HL-60 (cell line): ENCODE data around the gene FFAR2.
"Not testable (repeated sequence)": the region's sequence is repeated elsewhere in the genome, so short reads cannot be mapped to it uniquely, and the experiment has no call there.

Source experiments
- DNase-seq, 2 experiments: peaks; one replicate each; pipeline ENCODE4 v3.0.0-alpha.2; 2010 to 2020; ENCODE audit warnings: low read depth in 1 of 2, low spot score in 1 of 2
- H3K27ac ChIP-seq: fragments of 250-450 bp; sonication (Bioruptor Pico); replicated peaks from 2 replicates; pipeline ENCODE4 v1.5.1; 2020; ENCODE audit warnings: mild to moderate bottlenecking, moderate library complexity
- H3K27me3 ChIP-seq: fragments of 250-450 bp; sonication (Bioruptor Pico); 2 replicates; pipeline ENCODE4 v1.5.1; 2021; ENCODE audit warnings: mild to moderate bottlenecking, moderate library complexity; ENCODE audit not compliant: insufficient read depth, poor library complexity, severe bottlenecking
- H3K4me3 ChIP-seq: replicated peaks from 2 replicates; pipeline ENCODE4 v1.5.1; 2011; ENCODE audit warnings: mild to moderate bottlenecking, control low read depth, low read length; ENCODE audit not compliant: insufficient read depth
- GABPA ChIP-seq: IDR thresholded peaks from 2 replicates; pipeline ENCODE4 v1.6.1; 2012; ENCODE audit warnings: low read depth
- POLR2AphosphoS5 ChIP-seq: IDR thresholded peaks from 2 replicates; pipeline ENCODE4 v1.6.1; 2012; ENCODE audit warnings: low read depth
- SPI1 ChIP-seq: IDR thresholded peaks from 2 replicates; pipeline ENCODE4 v1.6.1; 2012; ENCODE audit warnings: low read depth, mild to moderate bottlenecking, borderline replicate concordance
- TF ChIP-seq, protein P1 (sequence below): IDR thresholded peaks from 2 replicates; pipeline ENCODE4 v1.6.1; 2012; ENCODE audit warnings: low read depth; ENCODE audit not compliant: insufficient replicate concordance
- TF ChIP-seq, protein P2 (sequence below): IDR thresholded peaks from one replicate; pipeline ENCODE4 v1.5.1; 2011; ENCODE audit warnings: low read length, control low read depth, inconsistent platforms; ENCODE audit not compliant: insufficient read depth

Gene FFAR2

DNA sequence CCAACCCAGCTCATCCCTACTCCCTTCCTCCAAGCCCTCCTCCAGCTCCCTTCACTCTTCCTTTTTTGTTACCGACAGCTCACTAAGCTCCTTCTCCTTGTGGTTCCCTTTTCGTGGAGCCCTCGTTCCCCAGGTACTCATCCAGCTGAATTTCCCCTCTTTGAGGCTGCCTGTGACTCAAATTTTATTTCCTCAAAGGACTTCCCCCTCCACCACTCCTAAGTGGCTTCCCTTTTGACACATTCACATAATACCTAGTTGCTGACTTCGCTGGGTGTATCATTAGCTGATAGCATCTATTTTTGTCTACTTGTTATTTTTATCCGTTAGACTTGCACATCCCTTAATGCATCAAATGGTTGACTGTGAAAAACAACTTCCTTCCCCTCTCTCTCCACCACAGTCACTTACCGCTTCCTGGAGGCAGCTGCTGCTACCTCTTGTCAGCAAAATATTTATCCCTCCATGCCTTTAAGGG, 14.5 kb downstream of the FFAR2 start:
- DNase-seq = peak; percentile 79 to 96
- Histone ChIP-seq H3K27ac (peak overlapping the region; percentile 43; the same call in 1 of the 2 replicates), H3K27me3 (no peaks in the 10 kb centered on the region), H3K4me3 (no peak overlapping the region)
- TF ChIP-seq GABPA = no peak
- TF ChIP-seq, protein P1, sequence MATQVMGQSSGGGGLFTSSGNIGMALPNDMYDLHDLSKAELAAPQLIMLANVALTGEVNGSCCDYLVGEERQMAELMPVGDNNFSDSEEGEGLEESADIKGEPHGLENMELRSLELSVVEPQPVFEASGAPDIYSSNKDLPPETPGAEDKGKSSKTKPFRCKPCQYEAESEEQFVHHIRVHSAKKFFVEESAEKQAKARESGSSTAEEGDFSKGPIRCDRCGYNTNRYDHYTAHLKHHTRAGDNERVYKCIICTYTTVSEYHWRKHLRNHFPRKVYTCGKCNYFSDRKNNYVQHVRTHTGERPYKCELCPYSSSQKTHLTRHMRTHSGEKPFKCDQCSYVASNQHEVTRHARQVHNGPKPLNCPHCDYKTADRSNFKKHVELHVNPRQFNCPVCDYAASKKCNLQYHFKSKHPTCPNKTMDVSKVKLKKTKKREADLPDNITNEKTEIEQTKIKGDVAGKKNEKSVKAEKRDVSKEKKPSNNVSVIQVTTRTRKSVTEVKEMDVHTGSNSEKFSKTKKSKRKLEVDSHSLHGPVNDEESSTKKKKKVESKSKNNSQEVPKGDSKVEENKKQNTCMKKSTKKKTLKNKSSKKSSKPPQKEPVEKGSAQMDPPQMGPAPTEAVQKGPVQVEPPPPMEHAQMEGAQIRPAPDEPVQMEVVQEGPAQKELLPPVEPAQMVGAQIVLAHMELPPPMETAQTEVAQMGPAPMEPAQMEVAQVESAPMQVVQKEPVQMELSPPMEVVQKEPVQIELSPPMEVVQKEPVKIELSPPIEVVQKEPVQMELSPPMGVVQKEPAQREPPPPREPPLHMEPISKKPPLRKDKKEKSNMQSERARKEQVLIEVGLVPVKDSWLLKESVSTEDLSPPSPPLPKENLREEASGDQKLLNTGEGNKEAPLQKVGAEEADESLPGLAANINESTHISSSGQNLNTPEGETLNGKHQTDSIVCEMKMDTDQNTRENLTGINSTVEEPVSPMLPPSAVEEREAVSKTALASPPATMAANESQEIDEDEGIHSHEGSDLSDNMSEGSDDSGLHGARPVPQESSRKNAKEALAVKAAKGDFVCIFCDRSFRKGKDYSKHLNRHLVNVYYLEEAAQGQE = no peak
- peak; percentile 74; the same call in 1 of the 2 replicates for TF ChIP-seq SPI1
- TF ChIP-seq, protein P2, sequence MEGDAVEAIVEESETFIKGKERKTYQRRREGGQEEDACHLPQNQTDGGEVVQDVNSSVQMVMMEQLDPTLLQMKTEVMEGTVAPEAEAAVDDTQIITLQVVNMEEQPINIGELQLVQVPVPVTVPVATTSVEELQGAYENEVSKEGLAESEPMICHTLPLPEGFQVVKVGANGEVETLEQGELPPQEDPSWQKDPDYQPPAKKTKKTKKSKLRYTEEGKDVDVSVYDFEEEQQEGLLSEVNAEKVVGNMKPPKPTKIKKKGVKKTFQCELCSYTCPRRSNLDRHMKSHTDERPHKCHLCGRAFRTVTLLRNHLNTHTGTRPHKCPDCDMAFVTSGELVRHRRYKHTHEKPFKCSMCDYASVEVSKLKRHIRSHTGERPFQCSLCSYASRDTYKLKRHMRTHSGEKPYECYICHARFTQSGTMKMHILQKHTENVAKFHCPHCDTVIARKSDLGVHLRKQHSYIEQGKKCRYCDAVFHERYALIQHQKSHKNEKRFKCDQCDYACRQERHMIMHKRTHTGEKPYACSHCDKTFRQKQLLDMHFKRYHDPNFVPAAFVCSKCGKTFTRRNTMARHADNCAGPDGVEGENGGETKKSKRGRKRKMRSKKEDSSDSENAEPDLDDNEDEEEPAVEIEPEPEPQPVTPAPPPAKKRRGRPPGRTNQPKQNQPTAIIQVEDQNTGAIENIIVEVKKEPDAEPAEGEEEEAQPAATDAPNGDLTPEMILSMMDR = no peak

DNA sequence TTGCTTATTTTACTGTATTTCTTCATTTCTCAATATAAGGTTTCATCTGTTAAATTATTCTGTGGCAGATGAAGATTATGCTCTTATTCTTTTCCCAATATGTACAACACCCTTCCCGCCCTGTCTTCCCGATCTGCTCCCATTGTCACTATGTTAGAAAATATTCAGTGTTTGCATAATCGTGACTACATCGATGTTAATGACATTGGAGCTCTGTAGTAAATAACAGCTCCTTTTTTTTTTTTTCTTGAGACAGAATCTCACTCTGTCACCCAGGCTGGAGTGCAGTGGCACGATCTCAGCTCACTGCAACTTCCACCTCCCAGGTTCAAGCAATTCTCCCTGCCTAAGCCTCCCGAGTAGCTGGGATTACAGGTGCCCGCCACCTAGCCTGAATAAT, 14.9 kb downstream of the FFAR2 start:
- H3K4me3 ChIP-seq, H3K27me3 ChIP-seq, DNase-seq: not testable (repeated sequence)
- peak overlapping the region; percentile 43; the same call in 1 of the 2 replicates for H3K27ac ChIP-seq

DNA sequence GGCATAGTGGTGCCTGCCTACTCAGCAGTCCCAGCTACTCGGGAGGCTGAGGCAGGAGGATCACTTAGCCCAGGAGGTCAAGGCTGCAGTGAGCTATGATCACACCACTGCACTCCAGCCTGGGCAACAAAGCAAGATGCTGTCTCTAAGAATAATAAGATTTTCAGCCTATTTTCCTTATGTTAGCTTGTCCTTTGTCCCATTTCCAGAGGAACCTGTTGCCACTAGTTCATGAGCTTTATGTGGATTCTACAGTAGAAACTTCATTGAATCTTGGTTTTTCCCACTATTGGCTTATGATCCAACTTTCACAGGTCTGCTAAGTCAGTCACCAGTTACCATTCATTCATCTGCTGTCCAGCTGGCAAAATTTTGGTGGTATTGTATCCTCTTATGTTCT, 18.2 kb downstream of the FFAR2 start:
- DNase-seq = no peak
- Histone ChIP-seq H3K27me3 (no peaks in the 10 kb centered on the region), H3K4me3 (no peak overlapping the region), H3K27ac (no peak overlapping the region)
- TF ChIP-seq SPI1 = no peak
- TF ChIP-seq, protein P2 = no peak
- TF ChIP-seq GABPA = no peak
- TF ChIP-seq POLR2AphosphoS5 = no peak
- TF ChIP-seq, protein P1 = no peak

DNA sequence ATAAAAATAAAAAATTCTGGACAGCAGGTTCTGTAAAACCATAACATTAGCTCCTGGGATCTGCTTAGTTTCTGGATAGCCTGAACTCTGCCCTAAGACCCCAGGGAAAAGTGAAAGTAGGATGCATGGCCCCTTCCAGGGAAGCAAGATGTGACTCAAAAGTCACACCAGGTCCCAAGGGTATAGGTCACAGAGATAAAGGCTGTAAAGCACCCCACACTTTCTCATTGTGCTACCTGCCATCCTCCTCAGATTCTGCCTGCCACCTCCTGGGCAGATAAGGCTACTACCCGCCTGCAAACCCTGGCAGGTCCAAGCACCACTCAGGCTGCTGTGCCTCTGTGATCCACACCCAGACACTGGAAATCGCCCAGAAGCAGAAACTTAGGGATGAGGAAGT, 20.6 kb downstream of the FFAR2 start:
- Histone ChIP-seq H3K4me3 (no peak overlapping the region), H3K27me3 (no peaks in the 10 kb centered on the region), H3K27ac (no peak overlapping the region)
- TF ChIP-seq, protein P2 = peak; percentile 77
- TF ChIP-seq, protein P1 = no peak
- DNase-seq = peak in 1 of 2 experiments; percentile 73
